Endothelial cell of umbilical vein (primary cell): ENCODE data around the gene GLOD4. TPM values are rescaled to one million over a fixed set of nuclear protein-coding genes. Genes with fewer than 3 reads are reported as not detected.

Experiments
- BruUV-seq: library from RNA; stranded (reverse); fragments of 400-500 nt; replicated peaks from 2 replicates; lab custom pipeline; 2021; lab: Mats Ljungman, UMichigan
- CTCF ChIA-PET: fragments of 300-600, 350-600 bp; sonication (Branson Sonifier 250); formaldehyde crosslinking; loops from one replicate; lab custom pipeline; 2021; ENCODE audit warnings: antibody characterized with exemption, inconsistent platforms; lab: Charles Lee
- POLR2A ChIA-PET: fragments of 300-600, 350-600 bp; sonication (Branson Sonifier 250); formaldehyde crosslinking; loops from one replicate; lab custom pipeline; 2021; ENCODE audit warnings: antibody characterized with exemption, inconsistent platforms; lab: Charles Lee
- DNase-seq: peaks from one replicate; pipeline ENCODE4 v3.0.0-alpha.2; 2011; ENCODE audit warnings: low read depth, low spot score
- FAIRE-seq: peaks from 2 replicates; lab custom pipeline; 2011; peaks lifted over from hg19 to GRCh38; lab: Jason Lieb, UNC
- H2AFZ ChIP-seq: 2 replicates; pipeline ENCODE4 v1.6.0; 2012; ENCODE audit warnings: low read depth, low read length, control low read depth, inconsistent platforms
- H3K27ac ChIP-seq: 2 replicates; pipeline ENCODE4 v1.5.1; 2011; ENCODE audit warnings: low read depth, mild to moderate bottlenecking, control low read depth, low read length, moderate library complexity; ENCODE audit not compliant: insufficient read depth
- H3K27me3 ChIP-seq, 2 experiments: 2 replicates each; pipeline versions ENCODE4 v1.6.0 to v1.6.1; 2011; ENCODE audit warnings: low read length in 2 of 2, mixed read lengths in 1 of 2; ENCODE audit not compliant: control insufficient read depth in 2 of 2, insufficient read depth in 2 of 2
- H3K36me3 ChIP-seq, 2 experiments: 2 replicates in 1 of 2; 3 replicates in 1 of 2; pipeline ENCODE4 v1.5.1; 2011; ENCODE audit warnings: low read length in 2 of 2, mild to moderate bottlenecking in 1 of 2, moderate library complexity in 1 of 2; ENCODE audit not compliant: control insufficient read depth in 2 of 2, insufficient read depth in 2 of 2; ENCODE audit errors: extremely low read depth in 1 of 2
- H3K4me1 ChIP-seq: 3 replicates; pipeline ENCODE4 v1.5.1; 2011; ENCODE audit warnings: mild to moderate bottlenecking, low read length; ENCODE audit not compliant: control insufficient read depth, insufficient read depth; ENCODE audit errors: extremely low read depth
- H3K4me2 ChIP-seq: 2 replicates; pipeline ENCODE4 v1.6.1; 2011; ENCODE audit warnings: low read length, control low read depth, mixed read lengths; ENCODE audit not compliant: insufficient read depth
- H3K4me3 ChIP-seq, 3 experiments: fragments of 200-600 bp in 1 of 3; sonication (generic), shearing (Covaris generic) in 1 of 3; replicated peaks in 1 of 3; 2 replicates each; pipeline ENCODE4 v1.5.1; 2011 to 2016; ENCODE audit warnings: control low read depth in 3 of 3, low read length in 3 of 3, mild to moderate bottlenecking in 2 of 3, inconsistent platforms in 1 of 3, low read depth in 1 of 3, moderate library complexity in 1 of 3; ENCODE audit not compliant: insufficient read depth in 1 of 3
- H3K79me2 ChIP-seq: 2 replicates; pipeline ENCODE4 v1.6.0; 2012; ENCODE audit warnings: low read length, inconsistent platforms; ENCODE audit not compliant: control insufficient read depth, insufficient read depth
- H3K9ac ChIP-seq: replicated peaks from 2 replicates; pipeline ENCODE3; 2011; ENCODE audit warnings: low read length, control low read depth; ENCODE audit not compliant: insufficient read depth; ENCODE audit errors: extremely low read depth
- H3K9me1 ChIP-seq: replicated peaks from 3 replicates; pipeline ENCODE4 v1.6.0; 2011; ENCODE audit warnings: mild to moderate bottlenecking, low read length; ENCODE audit not compliant: control insufficient read depth, insufficient read depth; ENCODE audit errors: extremely low read depth
- H3K9me3 ChIP-seq: replicated peaks from 2 replicates; pipeline ENCODE4 v1.5.1; 2012; ENCODE audit warnings: low read length, inconsistent platforms; ENCODE audit not compliant: control insufficient read depth, insufficient read depth
- H4K20me1 ChIP-seq: replicated peaks from 2 replicates; pipeline ENCODE3; 2011; ENCODE audit warnings: mild to moderate bottlenecking, low read length; ENCODE audit not compliant: control insufficient read depth, insufficient read depth; ENCODE audit errors: extremely low read depth
- EZH2 ChIP-seq: IDR thresholded peaks from 2 replicates; pipeline ENCODE4 v1.6.1; 2012; ENCODE audit warnings: borderline replicate concordance, low read depth, mild to moderate bottlenecking, moderate library complexity, low read length, inconsistent platforms; ENCODE audit not compliant: severe bottlenecking
- FOS ChIP-seq: IDR thresholded peaks from 2 replicates; pipeline ENCODE4 v1.6.1; 2011; ENCODE audit warnings: mild to moderate bottlenecking, low read length, moderate library complexity, borderline replicate concordance; ENCODE audit not compliant: insufficient read depth
- GATA2 ChIP-seq: IDR thresholded peaks from 2 replicates; pipeline ENCODE4 v1.7.0; 2011; ENCODE audit warnings: low read depth, mild to moderate bottlenecking, moderate library complexity, mixed read lengths, low read length; ENCODE audit not compliant: insufficient read length, insufficient read depth
- JUN ChIP-seq: IDR thresholded peaks from 2 replicates; pipeline ENCODE4 v1.6.1; 2011; ENCODE audit warnings: borderline replicate concordance, low read depth; ENCODE audit not compliant: insufficient read length, insufficient read depth
- MYC ChIP-seq: IDR thresholded peaks from one replicate; pipeline ENCODE4 v1.6.1; 2011; ENCODE audit warnings: mild to moderate bottlenecking, low read depth, low read length
- POLR2A ChIP-seq: IDR thresholded peaks from 2 replicates; pipeline ENCODE4 v1.6.1; 2012; ENCODE audit warnings: low read depth, mild to moderate bottlenecking, control low read depth, low read length
- POLR2AphosphoS5 ChIP-seq: IDR thresholded peaks from 2 replicates; pipeline ENCODE4 v1.6.1; 2012; ENCODE audit warnings: low read depth, mild to moderate bottlenecking, control low read depth, low read length, moderate library complexity; ENCODE audit not compliant: insufficient read depth
- dilution Hi-C: fragments of 300-500 bp; cut with MboI; formaldehyde crosslinking; loops from one replicate; pipeline ENCODE4 v1.15.0; 2019; ENCODE audit warnings: low sequenced_read_pairs; ENCODE audit not compliant: extremely low pct_ligation_motif_present
- intact Hi-C: fragments of 100-400 bp; cut with micrococcal nuclease; formaldehyde crosslinking; loops from one replicate; pipeline ENCODE4 v1.10.0; 2022
- polyA plus RNA-seq, 4 experiments: library from polyadenylated mRNA; depleted of rRNA in 3 of 4; stranded (reverse) in 3 of 4; unstranded in 1 of 4; fragments of >200 nt; gene quantifications; 2 replicates each; pipeline versions ENCODE4 v1.2.1 to v1.2.3, GENCODE V29; 2011 to 2012; ENCODE audit warnings: missing spikeins in 1 of 4
- total RNA-seq: library from RNA; stranded (reverse); gene quantifications from 2 replicates; pipeline ENCODE4 v1.2.3, GENCODE V29; 2021
- TF ChIP-seq, protein P1 (sequence below), 2 donors: IDR thresholded peaks; 1 replicate in 1 of 2; 2 replicates in 1 of 2; pipeline ENCODE4 v1.5.1; 2011; ENCODE audit warnings: low read length in 2 of 2, mild to moderate bottlenecking in 2 of 2, moderate library complexity in 2 of 2, control low read depth in 1 of 2, inconsistent platforms in 1 of 2, low read depth in 1 of 2; ENCODE audit not compliant: insufficient read depth in 1 of 2; ENCODE audit errors: extremely low read depth in 1 of 2
- TF ChIP-seq, protein P2 (sequence below): IDR thresholded peaks from 2 replicates; pipeline ENCODE4 v1.6.1; 2011; ENCODE audit not compliant: insufficient read depth, insufficient read length

The GLOD4 gene
- total and polyA plus RNA-seq, 2 donors (not counting 3 experiments of a cell fraction or from before 2014, with no cell fraction given), result 41.3 to 84.2 TPM

DNA sequence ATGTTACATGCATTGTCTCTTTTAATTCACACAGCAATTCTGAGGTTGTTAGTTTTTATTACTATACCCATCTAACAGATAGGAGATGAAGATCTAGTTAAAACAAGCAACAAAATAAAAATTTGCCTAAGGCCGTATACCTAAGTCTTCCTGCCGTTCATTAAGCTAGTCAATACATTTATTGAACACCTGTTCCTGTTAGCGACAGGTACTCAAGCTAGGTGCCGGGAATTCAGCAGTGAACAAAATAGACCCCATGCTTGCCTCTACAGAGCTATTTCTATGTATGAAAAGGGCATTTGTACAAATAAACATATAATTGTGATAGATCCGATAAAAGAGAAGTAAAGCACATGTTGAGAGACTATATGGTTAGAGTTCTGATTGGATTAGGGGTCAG is 64.0 kb downstream of the GLOD4 start:
- BruUV-seq, result no TSS peak
- Histone ChIP-seq H3K4me2 (no peak overlapping the region), H3K9ac (no peak overlapping the region), H3K36me3 (no peaks in the 10 kb centered on the region), H3K4me3 (no peak overlapping the region), H3K4me1 (peaks cover 19% of the 10 kb centered on the region), H3K79me2 (peaks cover 16% of the 10 kb centered on the region), H3K9me3 (no peaks in the 10 kb centered on the region), H2AFZ (no peak overlapping the region), H3K27ac (no peak overlapping the region), H4K20me1 (no peaks in the 10 kb centered on the region), H3K27me3 (no peaks in the 10 kb centered on the region), H3K9me1 (no peaks in the 10 kb centered on the region)
- dilution Hi-C loops, result no loop called here
- TF ChIP-seq, protein P1, sequence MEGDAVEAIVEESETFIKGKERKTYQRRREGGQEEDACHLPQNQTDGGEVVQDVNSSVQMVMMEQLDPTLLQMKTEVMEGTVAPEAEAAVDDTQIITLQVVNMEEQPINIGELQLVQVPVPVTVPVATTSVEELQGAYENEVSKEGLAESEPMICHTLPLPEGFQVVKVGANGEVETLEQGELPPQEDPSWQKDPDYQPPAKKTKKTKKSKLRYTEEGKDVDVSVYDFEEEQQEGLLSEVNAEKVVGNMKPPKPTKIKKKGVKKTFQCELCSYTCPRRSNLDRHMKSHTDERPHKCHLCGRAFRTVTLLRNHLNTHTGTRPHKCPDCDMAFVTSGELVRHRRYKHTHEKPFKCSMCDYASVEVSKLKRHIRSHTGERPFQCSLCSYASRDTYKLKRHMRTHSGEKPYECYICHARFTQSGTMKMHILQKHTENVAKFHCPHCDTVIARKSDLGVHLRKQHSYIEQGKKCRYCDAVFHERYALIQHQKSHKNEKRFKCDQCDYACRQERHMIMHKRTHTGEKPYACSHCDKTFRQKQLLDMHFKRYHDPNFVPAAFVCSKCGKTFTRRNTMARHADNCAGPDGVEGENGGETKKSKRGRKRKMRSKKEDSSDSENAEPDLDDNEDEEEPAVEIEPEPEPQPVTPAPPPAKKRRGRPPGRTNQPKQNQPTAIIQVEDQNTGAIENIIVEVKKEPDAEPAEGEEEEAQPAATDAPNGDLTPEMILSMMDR (IDR thresholded peaks at IDR 0.05; ENCODE audit: extremely low read depth in 1 of 2, insufficient read depth in 1 of 2, low read depth in 1 of 2, low read length in 2 of 2), result no peak
- TF ChIP-seq FOS (no peak), POLR2AphosphoS5 (no peak), GATA2 (no peak), POLR2A (no peak), JUN (no peak), MYC (no peak), EZH2 (no peak)
- TF ChIP-seq, protein P2, sequence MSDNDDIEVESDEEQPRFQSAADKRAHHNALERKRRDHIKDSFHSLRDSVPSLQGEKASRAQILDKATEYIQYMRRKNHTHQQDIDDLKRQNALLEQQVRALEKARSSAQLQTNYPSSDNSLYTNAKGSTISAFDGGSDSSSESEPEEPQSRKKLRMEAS, result no peak
- POLR2A ChIA-PET, result no interaction called here
- DNase-seq, result no peak
- FAIRE-seq, result no peak
- CTCF ChIA-PET, result interaction anchor here (0.7 to 0.9 kb wide), 3 partner anchors 26 to 306 kb away, joined by 3 to 4 read pairs (median 3); no protein-coding TSS in a partner anchor
- intact Hi-C loops, result loop anchor here (5.0 kb wide), 1 partner anchor 264 kb away; no protein-coding TSS in a partner anchor

Other genes starting within 250 kb of the GLOD4 start
- gene VPS53, start 67.4 kb downstream of the GLOD4 start, total RNA-seq, result 77.1 and 91.2 TPM in 2 replicates
- gene VPS53, start 67.4 kb downstream of the GLOD4 start, polyA plus RNA-seq, result 16.0 and 17.9 TPM in 2 replicates
- 29.8 and 36.6 TPM in 2 replicates for gene TLCD3A, start 49.7 kb downstream of the GLOD4 start, total RNA-seq
- gene TLCD3A, start 49.7 kb downstream of the GLOD4 start, polyA plus RNA-seq, result 54.1 and 65.5 TPM in 2 replicates
- 29.1 and 29.9 TPM in 2 replicates for gene GEMIN4, start 30.0 kb downstream of the GLOD4 start, total RNA-seq
- gene GEMIN4, start 30.0 kb downstream of the GLOD4 start, polyA plus RNA-seq, result 23.5 and 24.1 TPM in 2 replicates
- gene MRM3, start 73 bp upstream of the GLOD4 start, total RNA-seq, result 19.0 and 19.2 TPM in 2 replicates
- gene MRM3, start 73 bp upstream of the GLOD4 start, polyA plus RNA-seq, result 12.5 and 17.1 TPM in 2 replicates
- 58.9 and 77.3 TPM in 2 replicates for gene NXN, start 197.5 kb upstream of the GLOD4 start, total RNA-seq
- 69.5 and 79.0 TPM in 2 replicates for gene NXN, start 197.5 kb upstream of the GLOD4 start, polyA plus RNA-seq
- 19.5 and 19.6 TPM in 2 replicates for gene TIMM22, start 214.8 kb upstream of the GLOD4 start, total RNA-seq
- gene TIMM22, start 214.8 kb upstream of the GLOD4 start, polyA plus RNA-seq, result 18.6 and 19.0 TPM in 2 replicates